Fibroblast of lung (primary cell): ENCODE data around the gene EIF4EBP2. TPM values are rescaled to one million over a fixed set of nuclear protein-coding genes. Genes with fewer than 3 reads are reported as not detected.
A peak's percentile ranks its signal among the peaks of the same experiment; 100 is the strongest.

Experiments
- DNase-seq, 2 donors: peaks; one replicate each; pipeline versions ENCODE4 v3.0.0 to v3.0.0-alpha.2; 2010; ENCODE audit warnings: low read depth in 2 of 2
- H2AFZ ChIP-seq: 2 replicates; pipeline ENCODE4 v1.5.1; 2012; ENCODE audit warnings: low read length, control low read depth, inconsistent platforms
- H3K27ac ChIP-seq: 2 replicates; pipeline ENCODE4 v1.5.1; 2011; ENCODE audit warnings: low read length, control low read depth; ENCODE audit not compliant: insufficient read depth
- H3K27me3 ChIP-seq: 2 replicates; pipeline ENCODE4 v1.5.1; 2011; ENCODE audit warnings: mild to moderate bottlenecking, low read length; ENCODE audit not compliant: control insufficient read depth, insufficient read depth
- H3K36me3 ChIP-seq: 2 replicates; pipeline ENCODE4 v1.5.1; 2011; ENCODE audit warnings: low read length; ENCODE audit not compliant: control insufficient read depth, insufficient read depth
- H3K4me1 ChIP-seq: 2 replicates; pipeline ENCODE4 v1.5.1; 2011; ENCODE audit warnings: low read length; ENCODE audit not compliant: control insufficient read depth, insufficient read depth; ENCODE audit errors: extremely low read depth
- H3K4me2 ChIP-seq: 2 replicates; pipeline ENCODE4 v1.5.1; 2011; ENCODE audit warnings: low read length, control low read depth; ENCODE audit not compliant: insufficient read depth; ENCODE audit errors: extremely low read depth
- H3K4me3 ChIP-seq, 4 experiments: fragments of 200-600 bp in 1 of 4; sonication (generic) in 1 of 4; replicated peaks in 1 of 4; 2 replicates each; pipeline ENCODE4 v1.5.1; 2011 to 2016; ENCODE audit warnings: low read length in 4 of 4, low read depth in 3 of 4, mild to moderate bottlenecking in 3 of 4, control low read depth in 2 of 4, inconsistent platforms in 1 of 4, mixed read lengths in 1 of 4; ENCODE audit not compliant: insufficient read depth in 1 of 4; ENCODE audit errors: control extremely low read depth in 1 of 4
- H3K79me2 ChIP-seq: 2 replicates; pipeline ENCODE4 v1.5.1; 2012; ENCODE audit warnings: mild to moderate bottlenecking, low read length, inconsistent platforms; ENCODE audit not compliant: control insufficient read depth, insufficient read depth
- H3K9ac ChIP-seq: 2 replicates; pipeline ENCODE4 v1.5.1; 2011; ENCODE audit warnings: mild to moderate bottlenecking, low read length, control low read depth; ENCODE audit not compliant: insufficient read depth
- H3K9me3 ChIP-seq: 2 replicates; pipeline ENCODE4 v1.5.1; 2012; ENCODE audit warnings: low read depth, low read length; ENCODE audit not compliant: control insufficient read depth, insufficient read depth
- H4K20me1 ChIP-seq: 2 replicates; pipeline ENCODE4 v1.5.1; 2011; ENCODE audit warnings: low read length; ENCODE audit not compliant: control insufficient read depth, insufficient read depth; ENCODE audit errors: extremely low read depth
- EZH2 ChIP-seq: IDR thresholded peaks from 2 replicates; pipeline ENCODE4 v1.5.1; 2012; ENCODE audit warnings: low read length, control low read depth, mild to moderate bottlenecking; ENCODE audit errors: missing control alignments
- polyA plus RNA-seq, 2 donors: library from polyadenylated mRNA; depleted of rRNA in 1 of 2; stranded (reverse) in 1 of 2; unstranded in 1 of 2; fragments of >200 nt; gene quantifications; 2 replicates each; pipeline ENCODE4 v1.2.1, GENCODE V29; 2011 to 2012; ENCODE audit warnings: missing spikeins in 1 of 2
- total RNA-seq: library from RNA; depleted of rRNA; stranded (reverse); fragments of >200 nt; gene quantifications from 2 replicates; pipeline ENCODE4 v1.2.1, GENCODE V29; 2014
- TF ChIP-seq, protein P1 (sequence below), 2 donors: IDR thresholded peaks in 1 of 2; conservative IDR thresholded peaks in 1 of 2; 1 replicate in 1 of 2; 2 replicates in 1 of 2; pipeline ENCODE4 v1.5.1; 2011 to 2012; ENCODE audit warnings: low read length in 2 of 2, control low read depth in 1 of 2, inconsistent platforms in 1 of 2, low read depth in 1 of 2, mild to moderate bottlenecking in 1 of 2

EIF4EBP2 gene
- total and polyA plus RNA-seq, 2 donors (not counting 1 experiment from before 2014, with no cell fraction given), result 18.0 to 44.9 TPM

DNA sequence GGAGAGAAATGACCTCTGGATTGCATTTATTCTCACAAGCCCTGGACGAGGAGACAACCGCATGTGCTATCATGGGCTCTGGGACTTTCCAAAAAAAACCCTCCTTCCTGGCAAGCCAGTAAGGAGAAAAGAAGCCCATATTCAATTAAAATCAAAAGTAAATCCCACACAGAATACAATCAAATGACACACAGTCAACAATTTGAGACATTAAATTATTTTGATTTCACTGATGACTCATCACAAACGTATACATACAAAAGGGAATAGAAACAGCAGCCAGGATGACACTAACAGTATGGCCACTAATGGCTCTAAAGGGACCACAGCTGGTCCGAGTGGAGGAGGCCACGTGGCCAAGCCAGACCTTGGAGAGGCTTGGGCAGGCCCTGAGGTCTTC, 46.4 kb upstream of the EIF4EBP2 start:
- Histone ChIP-seq H3K9ac (no peak overlapping the region), H4K20me1 (no peaks in the 10 kb centered on the region), H3K27ac (no peak overlapping the region), H3K79me2 (no peaks in the 10 kb centered on the region), H3K4me2 (no peak overlapping the region), H3K4me1 (peaks cover 11% of the 10 kb centered on the region), H3K9me3 (no peaks in the 10 kb centered on the region), H3K36me3 (no peaks in the 10 kb centered on the region), H3K4me3 (no peak overlapping the region), H3K27me3 (no peaks in the 10 kb centered on the region), H2AFZ (no peak overlapping the region)
- TF ChIP-seq, protein P1, sequence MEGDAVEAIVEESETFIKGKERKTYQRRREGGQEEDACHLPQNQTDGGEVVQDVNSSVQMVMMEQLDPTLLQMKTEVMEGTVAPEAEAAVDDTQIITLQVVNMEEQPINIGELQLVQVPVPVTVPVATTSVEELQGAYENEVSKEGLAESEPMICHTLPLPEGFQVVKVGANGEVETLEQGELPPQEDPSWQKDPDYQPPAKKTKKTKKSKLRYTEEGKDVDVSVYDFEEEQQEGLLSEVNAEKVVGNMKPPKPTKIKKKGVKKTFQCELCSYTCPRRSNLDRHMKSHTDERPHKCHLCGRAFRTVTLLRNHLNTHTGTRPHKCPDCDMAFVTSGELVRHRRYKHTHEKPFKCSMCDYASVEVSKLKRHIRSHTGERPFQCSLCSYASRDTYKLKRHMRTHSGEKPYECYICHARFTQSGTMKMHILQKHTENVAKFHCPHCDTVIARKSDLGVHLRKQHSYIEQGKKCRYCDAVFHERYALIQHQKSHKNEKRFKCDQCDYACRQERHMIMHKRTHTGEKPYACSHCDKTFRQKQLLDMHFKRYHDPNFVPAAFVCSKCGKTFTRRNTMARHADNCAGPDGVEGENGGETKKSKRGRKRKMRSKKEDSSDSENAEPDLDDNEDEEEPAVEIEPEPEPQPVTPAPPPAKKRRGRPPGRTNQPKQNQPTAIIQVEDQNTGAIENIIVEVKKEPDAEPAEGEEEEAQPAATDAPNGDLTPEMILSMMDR (conservative IDR thresholded peaks at IDR 0.05 in 1 of 2, IDR thresholded peaks at IDR 0.05 in 1 of 2; ENCODE audit: low read depth in 1 of 2, low read length in 2 of 2), result no peak
- no peak for TF ChIP-seq EZH2
- peak; percentile 16 to 69 for DNase-seq

DNA sequence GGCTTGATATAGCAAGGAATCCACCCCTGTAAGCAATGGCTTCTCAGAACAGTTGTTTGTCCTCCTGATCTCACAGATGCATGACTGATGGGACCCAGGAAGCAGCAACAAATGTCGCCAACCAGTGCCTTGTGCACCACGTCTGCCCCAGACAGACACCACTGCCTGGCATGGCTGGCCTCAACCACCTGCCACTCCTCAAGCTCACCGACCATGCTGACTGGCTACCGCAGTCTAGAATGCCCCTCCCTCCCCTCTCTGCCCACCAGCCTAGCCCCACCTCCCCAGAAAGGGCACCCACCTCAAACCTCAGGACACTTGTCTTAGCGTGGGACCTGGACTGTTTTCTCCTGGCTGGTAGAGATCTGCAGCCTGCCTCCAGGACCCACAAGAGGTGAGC, 45.5 kb upstream of the EIF4EBP2 start:
- Histone ChIP-seq H4K20me1 (no peaks in the 10 kb centered on the region), H2AFZ (no peak overlapping the region), H3K4me1 (peaks cover 12% of the 10 kb centered on the region), H3K9ac (no peak overlapping the region), H3K4me3 (no peak overlapping the region), H3K27ac (no peak overlapping the region), H3K27me3 (no peaks in the 10 kb centered on the region), H3K4me2 (no peak overlapping the region), H3K79me2 (no peaks in the 10 kb centered on the region), H3K9me3 (no peaks in the 10 kb centered on the region), H3K36me3 (no peaks in the 10 kb centered on the region)
- TF ChIP-seq EZH2, result no peak
- TF ChIP-seq, protein P1 (conservative IDR thresholded peaks at IDR 0.05 in 1 of 2, IDR thresholded peaks at IDR 0.05 in 1 of 2; ENCODE audit: low read depth in 1 of 2, low read length in 2 of 2), result no peak
- DNase-seq, result no peak

DNA sequence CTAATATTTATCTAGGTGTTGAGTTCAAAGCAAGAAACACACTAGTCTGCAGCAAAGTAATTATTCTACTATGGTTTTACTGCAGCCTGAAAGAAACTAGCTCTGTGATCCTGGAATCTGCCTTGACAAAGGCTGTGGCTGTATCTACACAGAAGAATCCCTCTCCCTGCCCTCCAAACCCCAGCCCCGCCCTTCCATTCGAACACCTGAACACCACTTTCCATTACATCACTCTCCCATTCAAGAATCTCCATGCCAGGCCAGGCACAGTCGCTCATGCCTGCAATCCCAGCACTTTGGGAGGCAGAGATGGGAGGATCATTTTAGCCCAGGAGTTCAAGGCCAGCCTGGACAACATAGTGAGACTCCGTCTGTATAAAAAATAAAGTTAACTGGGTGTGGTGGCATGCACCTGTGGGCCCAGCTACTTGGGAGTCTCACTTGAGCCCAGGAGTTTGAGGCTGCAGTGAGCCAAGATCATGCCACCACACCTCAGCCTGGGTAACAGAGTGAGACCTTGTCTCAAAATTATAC, 44.9 kb upstream of the EIF4EBP2 start:
- H3K9ac ChIP-seq, result no peak overlapping the region
- TF ChIP-seq EZH2, result no peak
- H3K4me2 ChIP-seq, result no peak overlapping the region
- H4K20me1 ChIP-seq, result no peaks in the 10 kb centered on the region
- no peak for DNase-seq
- H3K79me2 ChIP-seq, result no peaks in the 10 kb centered on the region
- H2AFZ ChIP-seq, result no peak overlapping the region
- H3K4me1 ChIP-seq, result peaks cover 18% of the 10 kb centered on the region
- H3K4me3 ChIP-seq, result no peak overlapping the region
- no peaks in the 10 kb centered on the region for H3K9me3 ChIP-seq
- no peaks in the 10 kb centered on the region for H3K36me3 ChIP-seq
- no peak overlapping the region for H3K27ac ChIP-seq
- no peaks in the 10 kb centered on the region for H3K27me3 ChIP-seq
